BJ (cell line): Measurements from ENCODE around the gene ABHD5. TPM values are rescaled to one million over a fixed set of nuclear protein-coding genes. Genes with fewer than 3 reads are reported as not detected.
A peak's percentile ranks its signal among the peaks of the same experiment; 100 is the strongest.

ENCODE experiments used
- CTCF ChIA-PET: fragments of 350-600 bp; formaldehyde crosslinking; extraction: SDS; loops from one replicate; lab custom pipeline; 2021; ENCODE audit warnings: antibody characterized with exemption, inconsistent platforms; lab: Yijun Ruan, JAX
- POLR2A ChIA-PET: fragments of 300-600 bp; sonication (Branson Sonifier 250); formaldehyde crosslinking; extraction: SDS; loops from one replicate; lab custom pipeline; 2021; ENCODE audit warnings: antibody characterized with exemption; lab: Charles Lee
- DNase-seq: peaks from one replicate; pipeline ENCODE4 v3.0.0-alpha.2; 2011; ENCODE audit warnings: low read depth
- H3K27me3 ChIP-seq: 2 replicates; pipeline ENCODE4 v1.6.0; 2011; ENCODE audit warnings: low read length; ENCODE audit not compliant: control insufficient read depth, insufficient read depth
- H3K36me3 ChIP-seq: 2 replicates; pipeline ENCODE4 v1.5.1; 2011; ENCODE audit warnings: low read length; ENCODE audit not compliant: control insufficient read depth, insufficient read depth
- H3K4me3 ChIP-seq: 2 replicates; pipeline ENCODE4 v1.5.1; 2011; ENCODE audit warnings: low read depth, mild to moderate bottlenecking, control low read depth, low read length
- polyA plus RNA-seq: library from polyadenylated mRNA; depleted of rRNA; stranded (reverse); fragments of >200 nt; gene quantifications from 2 replicates; pipeline ENCODE4 v1.2.3, GENCODE V29; 2011
- TF ChIP-seq, protein P1 (sequence below): IDR thresholded peaks from 2 replicates; pipeline ENCODE4 v1.5.1; 2011; ENCODE audit warnings: low read depth, mild to moderate bottlenecking, control low read depth, inconsistent platforms, low read length, moderate library complexity; ENCODE audit not compliant: insufficient read depth

Gene ABHD5
- polyA plus RNA-seq, 1 experiment: 18.2 TPM

DNA sequence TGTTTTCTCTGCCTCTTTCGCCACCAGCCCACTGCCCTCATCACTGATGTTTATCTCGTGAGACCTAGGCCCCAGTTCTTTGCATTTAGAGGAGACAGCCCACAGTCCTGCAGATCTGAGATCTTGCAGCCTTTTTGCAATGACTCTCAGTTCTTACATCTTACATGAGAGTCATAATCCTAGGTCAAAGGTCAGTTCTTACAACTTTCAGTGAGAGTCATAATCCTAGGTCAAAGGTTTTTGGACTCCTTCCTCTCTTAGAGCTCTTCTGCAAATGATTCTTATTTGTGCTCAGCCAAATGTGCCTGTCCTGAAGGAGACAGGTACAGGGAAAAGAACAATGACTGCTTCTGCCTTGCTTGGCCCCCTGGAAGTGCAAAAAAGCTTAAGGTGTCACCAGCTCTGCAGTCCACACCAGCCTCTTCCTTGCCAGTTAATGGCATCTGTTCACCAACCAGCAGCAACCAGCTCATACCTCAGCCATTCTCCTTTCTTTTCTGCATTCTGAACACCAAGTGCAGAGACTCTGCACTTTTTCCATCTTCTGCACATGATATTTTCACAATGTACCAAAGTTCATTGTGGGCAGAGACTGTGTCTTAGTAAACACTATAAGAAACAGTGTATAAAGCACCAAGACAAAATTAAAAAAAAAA, 67.1 kb downstream of the ABHD5 start:
- no peak for DNase-seq
- Histone ChIP-seq H3K27me3 (no peaks in the 10 kb centered on the region), H3K4me3 (no peak overlapping the region), H3K36me3 (no peaks in the 10 kb centered on the region)
- TF ChIP-seq, protein P1, sequence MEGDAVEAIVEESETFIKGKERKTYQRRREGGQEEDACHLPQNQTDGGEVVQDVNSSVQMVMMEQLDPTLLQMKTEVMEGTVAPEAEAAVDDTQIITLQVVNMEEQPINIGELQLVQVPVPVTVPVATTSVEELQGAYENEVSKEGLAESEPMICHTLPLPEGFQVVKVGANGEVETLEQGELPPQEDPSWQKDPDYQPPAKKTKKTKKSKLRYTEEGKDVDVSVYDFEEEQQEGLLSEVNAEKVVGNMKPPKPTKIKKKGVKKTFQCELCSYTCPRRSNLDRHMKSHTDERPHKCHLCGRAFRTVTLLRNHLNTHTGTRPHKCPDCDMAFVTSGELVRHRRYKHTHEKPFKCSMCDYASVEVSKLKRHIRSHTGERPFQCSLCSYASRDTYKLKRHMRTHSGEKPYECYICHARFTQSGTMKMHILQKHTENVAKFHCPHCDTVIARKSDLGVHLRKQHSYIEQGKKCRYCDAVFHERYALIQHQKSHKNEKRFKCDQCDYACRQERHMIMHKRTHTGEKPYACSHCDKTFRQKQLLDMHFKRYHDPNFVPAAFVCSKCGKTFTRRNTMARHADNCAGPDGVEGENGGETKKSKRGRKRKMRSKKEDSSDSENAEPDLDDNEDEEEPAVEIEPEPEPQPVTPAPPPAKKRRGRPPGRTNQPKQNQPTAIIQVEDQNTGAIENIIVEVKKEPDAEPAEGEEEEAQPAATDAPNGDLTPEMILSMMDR: no peak
- ChIA-PET POLR2A (no interaction called here), CTCF (interaction anchor here (1.4 to 1.8 kb wide), 2 partner anchors 11 kb away, joined by 4 read pairs; no protein-coding TSS in a partner anchor)

DNA sequence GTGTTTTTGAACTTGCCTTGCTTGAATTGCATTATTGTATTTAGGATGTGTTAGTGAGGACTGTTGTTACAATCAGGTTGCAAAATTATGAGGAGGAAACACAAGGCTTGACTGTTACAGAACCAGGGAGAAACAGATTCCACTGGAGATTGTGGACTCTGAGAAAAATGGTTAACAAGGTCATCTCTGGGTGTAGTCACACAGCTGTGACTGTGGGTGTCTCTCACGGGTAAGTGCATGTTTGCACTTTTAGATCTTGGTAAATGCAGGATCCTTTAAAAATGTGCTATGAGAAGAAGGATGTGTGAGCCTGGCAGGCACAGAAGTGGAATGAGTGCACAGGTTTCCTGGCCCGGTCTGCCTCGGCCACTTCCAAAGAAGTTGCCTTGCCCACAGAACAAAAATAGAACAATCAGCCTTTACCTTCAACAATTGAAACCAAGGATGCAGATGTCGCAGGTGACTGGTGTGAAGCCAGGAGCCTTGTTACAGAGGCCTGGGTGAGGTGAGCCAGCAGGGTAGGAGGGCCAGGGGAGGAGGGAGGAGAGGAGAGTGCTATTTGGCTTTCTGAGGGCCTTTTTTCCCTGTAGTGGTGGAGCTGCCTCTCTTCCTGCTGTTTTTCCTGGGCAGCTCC, 68.0 kb downstream of the ABHD5 start:
- POLR2A ChIA-PET: no interaction called here
- CTCF ChIA-PET: interaction anchor here (1.1 to 1.8 kb wide), 4 partner anchors 10 to 52 kb away, joined by 4 to 6 read pairs (median 4); no protein-coding TSS in a partner anchor
- no peak for DNase-seq
- no peaks in the 10 kb centered on the region for H3K27me3 ChIP-seq
- no peak overlapping the region for H3K4me3 ChIP-seq
- H3K36me3 ChIP-seq: no peaks in the 10 kb centered on the region
- TF ChIP-seq, protein P1: no peak

DNA sequence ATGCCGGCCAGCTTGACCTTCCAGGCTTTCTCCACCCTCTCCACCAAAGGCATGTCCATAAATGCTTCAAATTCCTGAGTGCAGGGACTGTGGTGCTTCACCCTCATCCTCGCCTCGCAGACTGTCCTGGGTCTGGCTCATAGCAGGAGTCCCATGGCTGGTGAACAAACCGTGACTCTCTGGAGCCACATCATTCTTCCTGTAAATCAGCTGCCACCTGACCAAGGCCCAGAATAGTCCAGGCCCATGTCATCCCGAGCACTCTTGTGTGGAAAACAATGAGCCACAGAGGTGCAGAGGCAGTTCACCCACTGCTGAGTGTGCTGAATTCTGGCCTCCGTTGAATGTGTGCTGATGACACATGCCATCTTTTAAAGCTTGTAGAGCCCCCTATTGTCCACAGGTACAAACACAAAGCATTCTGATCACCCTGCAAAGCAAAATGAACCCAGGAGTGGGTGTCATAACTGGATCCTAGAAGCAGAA, 68.6 kb downstream of the ABHD5 start:
- ChIA-PET CTCF (interaction anchor here (0.6 to 1.2 kb wide), 4 partner anchors 10 to 1566 kb away, joined by 4 to 6 read pairs (median 4); partner anchors contain the start of gene ANO10), POLR2A (interaction anchor here (1.0 kb wide), 1 partner anchor 135 kb away, joined by 3 read pairs; no protein-coding TSS in a partner anchor)
- Histone ChIP-seq H3K4me3 (no peak overlapping the region), H3K36me3 (no peaks in the 10 kb centered on the region), H3K27me3 (no peaks in the 10 kb centered on the region)
- TF ChIP-seq, protein P1: peak; percentile 34; the same call in 1 of the 2 replicates
- peak; percentile 79 for DNase-seq

DNA sequence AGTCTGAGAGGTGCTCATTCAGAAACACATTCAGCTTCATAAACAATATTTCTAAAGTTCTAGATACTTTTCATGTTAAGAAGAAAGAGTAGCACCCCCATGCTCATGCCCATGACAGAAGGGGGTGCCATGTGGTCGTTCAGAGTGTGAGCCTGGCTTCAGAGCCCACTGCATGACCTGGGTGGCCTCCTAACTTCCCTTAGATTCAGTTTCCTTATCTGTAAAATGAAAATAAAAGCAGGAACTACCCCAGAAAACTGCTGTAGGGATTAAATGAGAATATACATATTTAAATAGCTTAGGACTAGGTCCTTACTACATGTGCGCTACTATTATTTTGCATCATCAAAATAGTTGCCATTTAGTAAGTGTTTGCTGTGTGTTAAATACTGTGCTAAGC, 69.2 kb downstream of the ABHD5 start:
- TF ChIP-seq, protein P1: no peak
- CTCF ChIA-PET: interaction anchor here (0.6 to 1.2 kb wide), 3 partner anchors 9 to 1566 kb away, joined by 4 to 6 read pairs (median 5); partner anchors contain the start of gene ANO10
- DNase-seq: no peak
- POLR2A ChIA-PET: interaction anchor here (1.0 kb wide), 1 partner anchor 134 kb away, joined by 3 read pairs; no protein-coding TSS in a partner anchor
- Histone ChIP-seq H3K36me3 (no peaks in the 10 kb centered on the region), H3K27me3 (no peaks in the 10 kb centered on the region), H3K4me3 (no peak overlapping the region)

DNA sequence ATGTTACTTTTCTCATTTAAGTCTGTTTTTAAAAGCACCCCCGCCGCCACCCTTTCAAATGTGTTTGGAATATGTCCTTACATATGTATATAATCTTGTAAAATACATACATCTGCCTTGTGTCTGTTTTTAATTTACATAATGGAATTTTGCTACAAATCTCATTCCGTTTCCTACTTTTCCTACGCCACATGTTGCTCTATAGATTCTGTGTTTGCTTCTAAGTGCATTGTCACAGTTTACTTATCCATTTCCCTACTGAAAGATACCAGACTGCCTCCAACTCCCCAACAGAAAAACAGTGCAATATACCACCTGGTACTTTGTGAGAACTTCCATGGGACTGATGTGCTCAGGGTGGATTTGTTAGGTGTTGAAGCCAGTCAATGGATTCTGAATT, 70.2 kb downstream of the ABHD5 start:
- Histone ChIP-seq H3K36me3 (no peaks in the 10 kb centered on the region), H3K4me3 (no peak overlapping the region), H3K27me3 (no peaks in the 10 kb centered on the region)
- POLR2A ChIA-PET: no interaction called here
- TF ChIP-seq, protein P1: no peak
- CTCF ChIA-PET: no interaction called here
- DNase-seq: no peak
